Adrenal gland (tissue), 12 donors: ENCODE results near the gene TUBA4B. TPM values are rescaled to one million over a fixed set of nuclear protein-coding genes. Genes with fewer than 3 reads are reported as not detected.
A peak's percentile ranks its signal among the peaks of the same experiment; 100 is the strongest.

Experiments used
- DNase-seq, 7 donors: peaks; one replicate each; pipeline ENCODE4 v3.0.0-alpha.2; 2019 to 2020
- H3K27ac ChIP-seq, 5 donors: fragments of 200-600 bp; sonication (generic) in 4 of 5; 1 replicate in 3 of 5; 2 replicates in 2 of 5; pipeline versions ENCODE4 v1.5.1 to v1.8.0; 2016 to 2020; ENCODE audit warnings: mild to moderate bottlenecking in 1 of 5
- H3K27me3 ChIP-seq: fragments of 200-600 bp; 2 replicates; pipeline ENCODE4 v1.8.0; 2021
- H3K36me3 ChIP-seq, 2 donors: fragments of 200-600 bp; replicated peaks in 1 of 2; 1 replicate in 1 of 2; 2 replicates in 1 of 2; pipeline versions ENCODE4 v1.5.1 to v1.8.0; 2018 to 2022
- H3K4me1 ChIP-seq, 2 donors: fragments of 200-600 bp; replicated peaks in 1 of 2; 1 replicate in 1 of 2; 2 replicates in 1 of 2; pipeline versions ENCODE4 v1.5.1 to v1.8.0; 2018 to 2021
- H3K4me3 ChIP-seq, 4 donors: fragments of 200-600 bp; sonication (generic) in 3 of 4; one replicate each; pipeline ENCODE4 v1.5.1; 2016 to 2018
- H3K9me3 ChIP-seq, 3 donors: fragments of 200-600 bp; sonication (generic) in 1 of 3; replicated peaks in 1 of 3; 1 replicate in 2 of 3; 2 replicates in 1 of 3; pipeline versions ENCODE4 v1.5.1 to v1.8.0; 2016 to 2021
- CTCF ChIP-seq, 6 experiments: fragments of 450-650 bp in 4 of 6; fragments of 200-600 bp in 2 of 6; sonication (generic) in 1 of 6; IDR thresholded peaks; 1 replicate in 5 of 6; 2 replicates in 1 of 6; pipeline versions ENCODE4 v1.5.1 to v1.8.0; 2016 to 2021; ENCODE audit warnings: antibody characterized with exemption in 6 of 6, mild to moderate bottlenecking in 2 of 6, moderate library complexity in 1 of 6
- POLR2A ChIP-seq, 2 donors: fragments of 450-650 bp; IDR thresholded peaks; one replicate each; pipeline ENCODE4 v1.6.1; 2017; ENCODE audit warnings: antibody characterized with exemption in 2 of 2, mild to moderate bottlenecking in 2 of 2, moderate library complexity in 1 of 2
- WGBS, 4 donors: extraction: QIAGEN DNeasy Blood & Tissue Kit in 2 of 4; methylation state at CpG; one replicate each; pipeline versions ENCODE4 v1.1.5 to v1.1.7; 2013 to 2017; 5-methylcytosine and 5-hydroxymethylcytosine counted together
- intact Hi-C, 2 donors: fragments of 100-400 bp; cut with DNase I; formaldehyde crosslinking; loops; one replicate each; pipeline versions ENCODE4 v1.14.1 to v1.15.0; 2022 to 2023
- polyA plus RNA-seq, 3 donors: library from polyadenylated mRNA; stranded (reverse); fragments of 200-250 nt in 2 of 3; fragments of 350-450 nt in 1 of 3; fragmentation: Illumina TruSeq in 1 of 3; extraction: RNeasy Lipid Tissue Mini Kit (QIAGEN cat#74804) in 1 of 3; gene quantifications; one replicate each; pipeline ENCODE4 v1.2.3, GENCODE V29; 2013 to 2014
- total RNA-seq, 9 donors: library from RNA; depleted of rRNA in 4 of 9; stranded (reverse); fragments of >200 nt in 4 of 9; fragments of 120-200 nt in 1 of 9; fragmentation: NEBNext Ultra II Directional in 1 of 9; extraction: Animal tissue kit (Norgen Biotek cat#: 25700) in 1 of 9; gene quantifications; one replicate each; pipeline versions ENCODE4 v1.1.0 to v1.2.4, GENCODE V29; 2013 to 2023
- donor health status: healthy with polysubstance abuse.
- donor health status: Bipolar disorder and iron deficiency.
- donor health status: DM: yes; HTN: yes; CAD: no.
- donor health status: DM: no; HTN: no; CAD: no.
- donor health status: DM: no; HTN: no; CAD: no.
- donor health status: DM: yes; HTN: yes; CAD: no.

Gene TUBA4B
- total and polyA plus RNA-seq, 12 donors: 0.07 to 0.14 TPM; not detected in 10

- DNase-seq: no peak
- intact Hi-C loops: no loop called here
- H3K36me3 ChIP-seq: peaks cover 0 to 47% of the 10 kb centered on the region in 2 donors
- H3K27ac ChIP-seq: peak overlapping the region; percentile 83 to 95 (median 95)
- H3K4me3 ChIP-seq: peak overlapping the region; percentile 9 to 76 (median 51)
- TF ChIP-seq POLR2A (IDR thresholded peaks at IDR 0.05) (no peak), CTCF (IDR thresholded peaks at IDR 0.05) (no peak)
- peaks cover 23 to 43% of the 10 kb centered on the region in 2 donors for H3K4me1 ChIP-seq
- 0 to 17% (median 1%) methylated on average over 1 to 19 of the region's 19 CpGs for WGBS, 4 donors
- no peaks in the 10 kb centered on the region for H3K27me3 ChIP-seq
- no peaks in the 10 kb centered on the region for H3K9me3 ChIP-seq
These were observed 24.1 kb upstream of the TUBA4B start for GRCh38 chr2:219228911-219229304.

GRCh38 chr2:219229305-219230058 lies 23.6 kb upstream of the TUBA4B start, which contains the start of the genes ANKZF1 and ATG9A:
Gene ANKZF1, plus strand, starts transcription at chr2:219229806. Its CDS starts 452 bp downstream, at chr2:219230258.
Gene ATG9A, minus strand, starts transcription at chr2:219229636. Its CDS starts 1,612 bp downstream, at chr2:219228024.
- TF ChIP-seq POLR2A (IDR thresholded peaks at IDR 0.05) (peak; percentile 50 to 96), CTCF (IDR thresholded peaks at IDR 0.05) (peak in 1 of 6 experiments; percentile 11)
- Histone ChIP-seq H3K4me1 (peaks cover 23 to 43% of the 10 kb centered on the region in 2 donors), H3K36me3 (peaks cover 0 to 47% of the 10 kb centered on the region in 2 donors), H3K9me3 (no peaks in the 10 kb centered on the region), H3K27me3 (no peaks in the 10 kb centered on the region), H3K4me3 (peak within 1 kb of the TSS; percentile 41 to 76 (median 68)), H3K27ac (peak within 1 kb of the TSS; percentile 92 to 95 (median 95))
- 0 to 1% (median 1%) methylated on average over 13 to 80 of the region's 80 CpGs for WGBS, 4 donors
- intact Hi-C loops: no loop called here
- DNase-seq: peak; percentile 98 to 100 (median 99)

- 0% methylated on average over 9 to 24 of the region's 24 CpGs for WGBS, 4 donors
- Histone ChIP-seq H3K36me3 (peaks cover 0 to 47% of the 10 kb centered on the region in 2 donors), H3K27me3 (no peaks in the 10 kb centered on the region), H3K4me1 (peaks cover 23 to 43% of the 10 kb centered on the region in 2 donors), H3K4me3 (peak overlapping the region; percentile 13 to 76 (median 58)), H3K27ac (peak overlapping the region; percentile 80 to 95 (median 94)), H3K9me3 (no peaks in the 10 kb centered on the region)
- intact Hi-C loops: no loop called here
- no peak for TF ChIP-seq CTCF (IDR thresholded peaks at IDR 0.05)
- no peak for TF ChIP-seq POLR2A (IDR thresholded peaks at IDR 0.05)
- peak; percentile 52 to 85 (median 71) for DNase-seq
These were observed 22.9 kb upstream of the TUBA4B start for GRCh38 chr2:219230059-219230540.

- TF ChIP-seq POLR2A (IDR thresholded peaks at IDR 0.05): no peak
- no peak for TF ChIP-seq CTCF (IDR thresholded peaks at IDR 0.05)
- peaks cover 10 to 15% of the 10 kb centered on the region in 2 donors for H3K4me1 ChIP-seq
- no peak overlapping the region for H3K27ac ChIP-seq
- H3K27me3 ChIP-seq: no peaks in the 10 kb centered on the region
- no peak overlapping the region for H3K4me3 ChIP-seq
- WGBS, 4 donors: 76 to 94% (median 88%) methylated on average over 3 of the region's 3 CpGs
- peaks cover 0 to 68% of the 10 kb centered on the region in 2 donors for H3K36me3 ChIP-seq
- no peak for DNase-seq
- intact Hi-C loops: no loop called here
- no peaks in the 10 kb centered on the region for H3K9me3 ChIP-seq
These were observed 18.7 kb upstream of the TUBA4B start for GRCh38 chr2:219234331-219234730.
